Mononuclear cell (primary cell): ENCODE data around the gene MAMLD1. TPM values are rescaled to one million over a fixed set of nuclear protein-coding genes. Genes with fewer than 3 reads are reported as not detected.

Experiments
- H3K27me3 ChIP-seq: 2 replicates; pipeline ENCODE4 v1.6.0; 2011; ENCODE audit warnings: low read length, control low read depth; ENCODE audit not compliant: insufficient read depth
- H3K4me1 ChIP-seq: 2 replicates; pipeline ENCODE4 v1.5.1; 2011; ENCODE audit warnings: mild to moderate bottlenecking, low read length, control low read depth; ENCODE audit not compliant: insufficient read depth
- H3K4me3 ChIP-seq: 2 replicates; pipeline ENCODE4 v1.5.1; 2011; ENCODE audit warnings: mild to moderate bottlenecking, low read length, moderate library complexity
- H3K9me3 ChIP-seq: 2 replicates; pipeline ENCODE4 v1.5.1; 2011; ENCODE audit warnings: low read depth, mild to moderate bottlenecking, control low read depth, low read length
- total RNA-seq: library from RNA; depleted of rRNA; stranded (reverse); fragments of >200 nt; gene quantifications from one replicate; pipeline ENCODE4 v1.2.3, GENCODE V29; 2012

Gene MAMLD1
- total RNA-seq, 1 donor: 0.10 TPM

DNA sequence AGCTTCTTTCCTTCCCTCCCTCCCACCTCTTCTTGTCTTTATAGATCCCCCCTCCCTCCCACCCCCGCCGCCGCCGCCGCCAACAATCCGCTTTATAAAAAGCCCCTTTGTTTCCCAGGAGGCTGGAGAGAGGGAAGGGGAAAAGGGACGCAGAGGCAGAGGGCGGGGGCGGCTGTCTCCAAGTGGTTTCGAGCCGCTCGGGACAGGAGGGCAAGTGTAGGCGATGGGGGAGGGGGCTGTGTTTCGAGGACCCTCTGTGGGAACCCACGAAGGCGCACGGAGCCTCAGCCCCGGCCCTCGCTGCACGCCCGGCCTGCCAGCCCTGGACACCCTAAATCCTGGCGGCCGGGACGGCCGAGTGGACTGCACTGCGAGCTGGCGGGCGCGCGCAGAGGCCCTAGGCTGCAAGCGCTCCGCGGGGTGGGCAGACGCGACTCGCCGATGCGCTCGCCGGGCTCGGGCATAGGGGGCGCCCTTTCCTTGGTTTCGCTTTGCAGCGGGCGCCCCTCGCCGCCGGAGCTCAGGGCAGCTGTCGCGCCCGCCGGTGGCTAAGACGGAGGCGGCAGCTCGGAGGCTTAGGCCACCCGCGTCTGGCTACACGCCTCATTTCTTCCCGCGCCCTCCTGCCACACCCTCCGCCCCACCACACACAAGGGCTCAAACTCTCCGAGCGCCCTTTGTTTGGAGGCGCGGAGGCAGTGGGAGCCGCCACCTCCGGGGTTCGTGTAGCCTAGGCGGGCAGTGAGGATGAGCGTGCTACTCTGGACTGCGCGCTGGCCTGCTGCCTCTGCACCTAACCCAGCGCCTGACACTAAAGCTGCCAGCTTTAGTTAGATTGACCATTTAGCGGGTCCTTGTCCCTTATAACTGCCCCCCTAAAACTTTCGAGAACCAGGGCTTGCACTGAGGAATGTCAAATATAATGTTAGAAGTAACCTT, 2.2 kb downstream of the MAMLD1 start:
- Histone ChIP-seq H3K27me3 (peaks cover 8% of the 10 kb centered on the region), H3K4me3 (peak overlapping the region; percentile 38), H3K4me1 (peaks cover 35% of the 10 kb centered on the region), H3K9me3 (no peaks in the 10 kb centered on the region)

DNA sequence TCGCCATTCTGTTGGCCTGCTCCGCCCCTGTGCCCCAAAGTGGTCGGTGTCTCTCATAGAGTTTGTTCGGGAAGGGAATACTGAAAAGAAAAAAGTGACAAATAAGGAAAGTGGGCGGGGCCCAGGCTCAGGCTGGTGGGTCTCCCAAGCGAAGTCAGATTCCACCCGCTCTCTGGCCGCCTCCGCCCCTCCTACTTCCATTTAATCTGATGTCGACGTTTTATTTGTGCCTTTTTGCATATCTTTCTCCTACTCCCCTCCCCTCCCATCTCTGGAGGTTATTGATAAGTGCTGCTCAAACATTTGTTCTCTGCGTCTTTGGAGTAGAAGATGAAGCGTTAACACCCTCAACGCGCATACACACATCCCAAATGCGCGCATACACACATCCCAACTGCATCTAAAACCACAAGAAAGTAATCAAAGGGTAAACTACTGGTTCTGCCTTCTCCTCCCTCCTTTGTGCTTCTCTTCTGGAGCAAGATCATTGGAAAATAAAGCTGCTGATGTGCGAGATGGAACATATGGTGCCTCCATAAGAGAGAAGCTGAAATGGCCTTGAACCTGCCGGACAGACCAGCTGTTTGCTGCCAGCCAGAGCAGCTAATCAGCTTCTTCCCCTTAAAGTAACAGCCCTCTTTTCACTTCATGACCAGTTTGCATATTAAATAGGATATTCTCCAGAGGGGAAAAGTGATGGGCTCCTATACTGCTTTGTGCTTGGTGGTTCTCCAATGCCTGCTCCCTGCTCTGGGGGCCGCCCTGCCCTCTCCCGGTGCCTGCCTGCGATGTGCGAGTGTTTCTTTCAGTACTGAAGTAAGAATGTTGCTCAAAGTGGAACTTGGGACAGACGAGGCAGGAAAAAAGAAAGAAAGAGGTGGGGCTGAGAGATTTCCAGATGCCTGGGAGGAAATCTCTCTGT, 3.1 kb downstream of the MAMLD1 start:
- Histone ChIP-seq H3K4me3 (peak overlapping the region; percentile 38), H3K27me3 (peaks cover 4% of the 10 kb centered on the region), H3K9me3 (no peaks in the 10 kb centered on the region), H3K4me1 (peaks cover 35% of the 10 kb centered on the region)

DNA sequence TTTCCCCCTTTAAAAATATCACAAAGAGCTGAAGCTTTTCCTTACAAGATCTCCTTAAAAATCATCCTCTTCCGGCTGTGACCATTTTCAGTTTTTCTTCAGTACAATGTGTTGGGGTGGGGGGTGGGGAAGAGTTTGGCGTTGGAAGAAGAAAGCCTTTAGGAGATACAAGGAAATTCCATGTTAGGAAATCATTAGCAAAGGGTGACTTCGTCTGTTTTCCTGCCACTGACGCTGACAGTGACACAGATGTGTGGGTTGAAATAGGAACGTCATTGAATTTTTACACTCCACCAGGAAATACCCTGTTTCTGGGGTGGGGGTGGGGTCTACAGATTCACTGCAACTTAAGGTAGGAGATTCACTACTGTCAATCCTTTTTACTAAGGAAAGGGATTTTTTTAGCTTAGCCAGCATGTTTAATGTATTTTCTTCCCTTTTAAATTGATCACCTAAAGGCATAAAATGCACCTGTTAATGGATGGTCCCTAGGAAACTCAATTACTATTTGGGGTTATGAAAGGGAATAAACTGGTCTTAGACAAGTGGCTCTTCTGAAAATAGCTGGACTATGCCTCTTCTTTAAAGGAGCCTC, 3.9 kb downstream of the MAMLD1 start:
- Histone ChIP-seq H3K4me3 (no peak overlapping the region), H3K27me3 (no peaks in the 10 kb centered on the region), H3K9me3 (no peaks in the 10 kb centered on the region), H3K4me1 (peaks cover 28% of the 10 kb centered on the region)

DNA sequence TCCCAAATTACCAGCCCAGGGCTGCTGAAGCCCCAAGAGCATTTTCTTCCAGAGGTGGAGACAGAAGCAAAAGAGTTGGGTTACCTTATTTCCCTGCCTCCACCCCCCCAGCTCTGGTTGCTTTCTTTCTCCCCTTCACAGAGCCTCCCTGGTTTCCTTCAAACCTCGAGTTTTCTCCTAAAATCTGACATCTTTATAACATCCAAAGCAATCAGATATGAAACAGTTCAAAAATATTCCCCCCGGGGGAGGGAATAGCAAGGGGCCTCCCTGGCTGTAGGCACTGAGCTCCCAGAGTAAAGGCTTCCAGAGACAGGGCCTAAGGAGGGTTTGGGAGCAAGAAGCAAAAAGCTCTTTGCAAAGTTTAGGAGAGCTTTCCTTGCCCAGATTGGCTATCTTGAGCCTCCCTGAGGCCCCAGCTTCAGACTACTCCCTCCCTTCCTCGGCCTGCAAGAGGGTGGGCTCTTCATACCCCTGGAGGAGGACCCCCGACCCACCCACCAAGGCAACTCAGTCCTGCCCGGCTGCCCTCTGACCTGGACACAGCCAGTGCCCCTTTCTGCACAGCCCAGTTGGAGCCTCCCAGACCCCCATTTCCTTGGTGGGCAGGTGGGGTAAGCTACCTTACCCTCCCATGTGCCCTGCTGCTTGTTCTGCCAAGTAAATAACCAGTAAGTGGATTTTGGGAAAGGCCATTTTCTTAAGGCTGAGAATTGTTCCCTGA, 7.6 kb downstream of the MAMLD1 start:
- no peaks in the 10 kb centered on the region for H3K27me3 ChIP-seq
- H3K4me3 ChIP-seq: no peak overlapping the region
- H3K9me3 ChIP-seq: no peaks in the 10 kb centered on the region
- peaks cover 9% of the 10 kb centered on the region for H3K4me1 ChIP-seq

DNA sequence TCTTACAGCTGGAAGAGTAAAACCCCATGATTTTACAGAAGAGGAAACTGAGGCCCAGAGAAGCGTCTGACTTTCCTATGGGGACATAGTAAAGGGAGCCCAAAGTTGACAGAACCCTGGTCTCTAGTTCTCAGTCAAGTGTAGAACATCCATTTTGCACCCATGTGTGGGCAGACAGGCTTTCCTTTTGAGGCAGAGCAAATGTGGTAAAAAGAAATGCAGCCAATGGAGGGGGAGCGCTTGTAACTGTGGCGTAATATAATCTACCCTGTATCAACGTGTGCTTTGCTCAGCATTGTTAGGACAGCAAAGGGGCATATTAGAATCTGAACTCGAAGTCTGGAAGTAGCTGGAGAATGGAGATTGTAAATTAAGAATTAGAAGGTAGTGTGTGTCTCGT, 8.8 kb downstream of the MAMLD1 start:
- Histone ChIP-seq H3K27me3 (no peaks in the 10 kb centered on the region), H3K4me3 (no peak overlapping the region), H3K4me1 (no peaks in the 10 kb centered on the region), H3K9me3 (no peaks in the 10 kb centered on the region)

DNA sequence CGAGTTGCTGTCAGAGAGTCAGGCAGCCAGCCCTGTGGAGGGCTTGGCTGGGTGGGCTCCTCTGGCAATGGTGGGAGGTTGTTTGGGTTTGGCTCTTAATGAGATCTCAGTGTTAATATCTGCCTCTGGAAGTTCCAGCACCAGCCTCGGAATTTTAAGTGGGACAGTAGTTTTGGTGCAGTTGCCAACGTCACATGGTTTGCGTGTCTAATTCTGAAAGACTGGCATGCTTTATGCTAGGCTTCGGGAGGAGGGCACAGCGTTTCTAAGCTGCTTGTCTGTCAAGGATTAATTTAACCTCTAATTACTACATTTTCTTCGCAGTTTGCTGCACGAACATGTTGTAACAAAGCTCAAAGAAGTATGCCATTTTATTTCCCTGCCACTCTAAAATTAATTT, 9.2 kb downstream of the MAMLD1 start:
- Histone ChIP-seq H3K4me3 (no peak overlapping the region), H3K4me1 (no peaks in the 10 kb centered on the region), H3K9me3 (no peaks in the 10 kb centered on the region), H3K27me3 (no peaks in the 10 kb centered on the region)

DNA sequence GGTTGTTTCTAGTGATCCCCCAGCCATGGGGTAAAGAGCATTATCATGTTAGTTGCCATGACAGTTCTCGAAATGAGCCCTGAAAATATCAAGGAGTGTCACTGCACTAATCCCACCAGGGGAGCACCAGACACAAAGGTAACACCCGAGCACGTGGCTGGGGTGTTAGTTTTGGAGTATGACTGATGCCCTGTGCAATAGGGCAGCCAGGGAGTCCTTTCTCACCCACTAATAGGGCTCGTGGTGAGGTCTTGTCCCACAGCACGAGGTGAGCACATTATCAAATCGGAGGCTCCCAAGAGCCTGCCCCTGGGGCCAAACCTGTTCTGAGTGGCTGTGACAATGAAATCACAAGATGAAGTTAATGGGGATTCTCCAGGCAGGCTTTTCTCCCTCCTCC, 9.6 kb downstream of the MAMLD1 start:
- Histone ChIP-seq H3K27me3 (no peaks in the 10 kb centered on the region), H3K9me3 (no peaks in the 10 kb centered on the region), H3K4me1 (no peaks in the 10 kb centered on the region), H3K4me3 (no peak overlapping the region)

DNA sequence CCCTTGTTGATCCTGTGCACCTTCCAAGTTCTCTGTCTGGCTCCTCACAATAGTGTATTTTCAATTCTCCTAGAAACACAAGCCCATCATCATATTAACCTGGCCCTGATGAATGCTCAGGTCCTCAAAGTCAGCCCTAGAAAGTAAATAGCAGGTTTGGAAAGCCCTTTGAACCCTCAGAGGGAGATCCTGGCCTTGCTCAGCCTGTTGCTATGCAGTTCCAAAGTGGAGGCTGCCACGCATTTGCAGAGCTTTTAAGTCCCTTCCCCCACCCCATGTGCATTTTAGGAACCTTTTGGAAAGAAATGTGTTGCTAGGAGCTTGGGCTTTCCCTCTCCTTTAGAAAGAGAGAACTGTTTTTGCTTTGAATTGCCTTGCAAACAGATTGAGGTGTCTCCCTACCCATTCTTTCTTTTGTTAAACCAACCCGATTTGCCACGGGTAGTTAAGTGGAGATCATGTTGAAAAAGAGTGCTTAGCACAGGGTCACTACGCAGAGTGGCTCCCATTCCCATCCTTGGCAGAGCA, 12.2 kb downstream of the MAMLD1 start:
- Histone ChIP-seq H3K4me1 (no peaks in the 10 kb centered on the region), H3K4me3 (no peak overlapping the region), H3K27me3 (no peaks in the 10 kb centered on the region), H3K9me3 (no peaks in the 10 kb centered on the region)

DNA sequence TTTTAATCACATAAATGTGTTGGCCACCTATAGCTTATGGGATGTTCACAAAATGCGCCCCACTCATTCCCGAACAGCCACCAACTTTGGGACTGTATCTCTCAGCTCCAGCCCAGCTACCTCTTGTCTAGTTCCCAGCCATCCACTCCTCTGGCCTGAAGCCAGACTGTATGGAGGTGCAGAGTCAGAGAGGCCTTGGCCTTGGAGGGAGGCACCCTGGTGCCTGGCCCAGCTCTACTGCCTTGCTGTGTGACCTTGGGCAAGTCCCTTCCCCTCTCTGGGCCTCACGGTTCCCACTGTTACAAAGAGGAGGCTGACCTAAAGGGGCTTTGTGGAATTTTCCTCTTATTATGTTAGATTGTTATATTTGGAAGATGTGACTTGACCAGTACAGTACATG, 13.9 kb downstream of the MAMLD1 start:
- Histone ChIP-seq H3K27me3 (no peaks in the 10 kb centered on the region), H3K9me3 (no peaks in the 10 kb centered on the region)

DNA sequence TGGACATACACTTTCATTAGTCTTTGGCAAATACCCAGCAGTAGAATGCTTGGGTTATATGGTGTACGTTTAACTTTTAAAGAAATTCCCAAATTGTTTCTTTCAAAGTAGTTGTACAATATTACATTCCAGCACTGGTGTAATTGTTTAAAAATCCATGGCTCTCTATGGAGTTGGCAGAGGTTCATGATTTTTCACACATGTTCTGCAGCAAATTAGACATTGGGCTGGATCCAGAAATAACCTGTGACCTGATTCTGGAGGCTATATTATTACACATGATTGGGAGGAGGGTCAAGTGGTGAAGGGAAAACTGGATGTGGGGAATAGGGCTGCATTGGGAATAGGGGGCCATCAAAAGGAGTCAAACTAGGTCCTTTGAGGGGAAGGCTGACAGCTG, 41.9 kb downstream of the MAMLD1 start:
- no peaks in the 10 kb centered on the region for H3K9me3 ChIP-seq
- H3K4me3 ChIP-seq: no peak overlapping the region
- H3K27me3 ChIP-seq: no peaks in the 10 kb centered on the region
- H3K4me1 ChIP-seq: no peaks in the 10 kb centered on the region

More for the DNA sequence above, 13.9 kb downstream of the MAMLD1 start:
- Histone ChIP-seq H3K4me3 (no peak overlapping the region), H3K4me1 (no peaks in the 10 kb centered on the region)

DNA sequence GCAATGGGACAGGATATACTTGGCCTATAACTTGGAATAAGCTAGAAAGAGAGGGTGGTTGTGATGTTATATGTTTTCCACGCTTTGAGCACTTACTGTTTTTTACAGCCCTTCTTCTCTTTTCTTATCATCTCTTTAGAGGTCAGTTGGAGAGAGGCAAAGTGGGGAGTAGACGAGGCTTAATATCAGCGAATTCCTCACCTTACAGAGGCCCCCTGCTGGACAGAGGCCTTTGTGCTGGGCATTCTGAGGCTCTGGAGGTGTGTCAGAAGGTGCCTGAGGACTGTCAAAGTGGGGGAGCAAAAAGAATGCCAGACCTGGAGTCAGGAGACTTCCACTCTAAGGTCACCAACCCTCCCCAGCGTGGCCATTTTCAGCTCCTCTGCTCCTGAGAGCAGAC, 42.5 kb downstream of the MAMLD1 start:
- Histone ChIP-seq H3K9me3 (no peaks in the 10 kb centered on the region), H3K4me3 (no peak overlapping the region), H3K4me1 (no peaks in the 10 kb centered on the region), H3K27me3 (no peaks in the 10 kb centered on the region)

DNA sequence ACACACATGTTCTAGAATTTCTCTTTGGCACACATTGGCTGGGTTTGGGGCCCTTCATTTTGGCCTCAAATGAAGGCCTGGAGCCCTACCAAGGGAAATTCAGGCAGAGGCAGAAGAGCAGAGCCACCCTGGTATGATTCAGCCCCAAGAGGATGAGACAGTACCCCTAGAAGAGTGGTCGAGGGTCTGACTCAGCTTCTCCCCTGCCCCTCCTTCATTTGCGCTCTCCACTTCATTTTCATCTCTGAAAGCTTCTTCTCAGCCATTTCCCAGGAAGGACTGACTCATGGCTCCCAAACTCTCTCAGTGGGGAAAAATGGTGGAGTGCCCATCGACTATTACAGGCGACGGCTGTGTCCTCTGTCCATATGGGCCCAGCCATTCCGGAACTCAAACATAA, 43.5 kb downstream of the MAMLD1 start:
- Histone ChIP-seq H3K27me3 (no peaks in the 10 kb centered on the region), H3K4me3 (no peak overlapping the region), H3K9me3 (no peaks in the 10 kb centered on the region), H3K4me1 (no peaks in the 10 kb centered on the region)

DNA sequence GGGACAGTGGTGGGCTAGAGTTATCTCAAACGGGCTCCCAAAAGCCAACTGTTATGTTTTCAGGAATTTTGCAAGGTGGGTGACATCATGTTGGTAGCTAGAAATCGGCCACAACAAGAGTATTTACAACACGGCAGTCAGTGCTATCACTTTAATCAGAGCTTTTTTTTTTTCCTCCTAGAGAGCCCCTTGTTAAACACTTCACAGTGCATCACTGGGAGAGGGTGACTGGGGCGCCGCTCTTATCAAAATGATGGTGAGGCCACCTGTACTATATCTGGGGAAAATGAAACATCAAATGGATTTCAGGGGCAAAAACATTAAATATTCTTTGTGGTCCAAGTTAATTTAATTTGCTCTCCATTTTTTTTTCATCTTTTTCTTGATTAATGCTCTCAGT, 44.9 kb downstream of the MAMLD1 start:
- no peak overlapping the region for H3K4me3 ChIP-seq
- H3K4me1 ChIP-seq: no peaks in the 10 kb centered on the region
- H3K9me3 ChIP-seq: no peaks in the 10 kb centered on the region
- no peaks in the 10 kb centered on the region for H3K27me3 ChIP-seq

DNA sequence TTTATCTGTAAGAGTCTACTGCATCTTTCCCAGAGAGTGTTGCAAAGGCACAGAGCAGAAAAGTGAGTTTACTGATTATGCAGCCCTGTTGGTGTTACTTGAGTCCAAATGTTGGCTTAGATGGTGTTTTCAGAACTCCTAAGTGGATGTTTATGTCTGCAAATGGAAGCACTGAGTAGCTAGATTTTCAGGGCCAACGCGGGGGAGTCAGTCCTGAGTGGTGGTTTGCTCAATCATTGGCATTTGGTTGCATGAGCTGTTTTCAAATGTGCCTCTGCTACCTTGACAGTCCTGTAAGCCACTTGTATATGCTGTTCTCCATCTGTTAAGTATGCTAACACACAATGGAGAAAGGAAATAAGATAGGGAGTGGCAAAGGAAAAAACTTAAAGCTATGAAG, 45.4 kb downstream of the MAMLD1 start:
- Histone ChIP-seq H3K9me3 (no peaks in the 10 kb centered on the region), H3K27me3 (no peaks in the 10 kb centered on the region), H3K4me1 (no peaks in the 10 kb centered on the region), H3K4me3 (no peak overlapping the region)
